ENCODE data around the gene PPP3CB.

DNA sequence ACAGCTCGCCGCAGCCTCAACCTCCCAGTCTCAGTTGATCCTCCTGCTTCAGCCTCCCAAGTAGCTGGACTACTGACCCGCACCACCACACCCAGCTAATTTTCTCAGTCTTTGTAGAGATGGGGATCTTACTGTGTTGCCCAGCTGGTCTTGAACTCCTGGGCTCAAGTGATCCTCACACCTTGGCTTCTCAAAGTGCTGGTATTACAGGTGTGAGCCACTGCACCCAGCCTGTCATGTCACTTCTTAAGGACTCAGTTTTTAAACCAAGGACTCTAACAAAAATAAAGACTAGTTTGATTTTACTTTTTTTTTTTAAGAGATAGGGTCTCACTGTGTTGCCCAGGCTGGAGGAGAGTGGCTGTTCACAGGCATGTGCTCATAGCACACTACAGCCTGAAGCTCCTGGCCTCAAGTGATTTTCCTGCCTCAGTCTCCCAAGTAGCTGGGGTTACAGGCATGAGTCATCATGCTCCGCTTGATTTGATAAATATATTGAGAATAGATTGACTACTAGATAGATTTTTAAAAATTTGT, 16.5 kb upstream of the PPP3CB start:
- no peak for TF ChIP-seq CTCF (IDR thresholded peaks at IDR 0.05 in 4 of 5, conservative IDR thresholded peaks at IDR 0.05 in 1 of 5)
- no peak for TF ChIP-seq POLR2A (IDR thresholded peaks at IDR 0.05)

Data from gastrocnemius medialis (tissue), 4 donors.